Activated T-cell treated with anti-CD3 and anti-CD28 coated beads for 48 hours (primary cell): ENCODE results near the gene TRA2A.
A peak's percentile ranks its signal among the peaks of the same experiment; 100 is the strongest.

Experiments used
- DNase-seq: peaks from one replicate; pipeline ENCODE4 v3.0.0-alpha.2; 2020; ENCODE audit warnings: low read depth

TRA2A gene

GRCh38 chr7:23470330-23471105 is 61.3 kb downstream of the TRA2A start, which contains the start of gene IGF2BP3:
IGF2BP3 (minus strand) TSS chr7:23470491; CDS start chr7:23470110, 381 bp downstream.
- DNase-seq: peak; percentile 29

DNA sequence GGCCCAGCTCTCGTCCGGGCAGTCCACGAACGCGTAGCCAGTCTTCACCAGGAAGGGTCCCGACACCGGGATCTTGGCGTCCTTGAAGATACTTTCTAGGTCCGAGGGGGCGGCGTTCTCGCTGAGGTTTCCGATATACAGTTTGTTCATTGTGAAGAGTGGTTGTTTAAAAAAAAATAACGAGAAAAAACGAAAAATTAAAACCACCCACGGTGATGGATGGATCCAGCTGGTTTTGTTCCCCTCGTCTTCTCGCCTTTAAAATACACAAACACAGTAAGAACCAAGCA is 61.9 kb downstream of the TRA2A start:
- no peak for DNase-seq

GRCh38 chr7:23469150-23469960 is 62.4 kb downstream of the TRA2A start:
- peak; percentile 25 for DNase-seq

GRCh38 chr7:23468526-23469149 is 63.1 kb downstream of the TRA2A start:
- no peak for DNase-seq

GRCh38 chr7:23467806-23468525 is 63.8 kb downstream of the TRA2A start:
- DNase-seq: no peak

GRCh38 chr7:23467291-23467805 is 64.4 kb downstream of the TRA2A start:
- DNase-seq: no peak

- no peak for DNase-seq
These were observed 68.9 kb downstream of the TRA2A start for GRCh38 chr7:23462846-23463245.

- DNase-seq: no peak
These were observed 73.7 kb downstream of the TRA2A start for GRCh38 chr7:23458044-23458443.

- no peak for DNase-seq
These were observed 75.7 kb downstream of the TRA2A start for GRCh38 chr7:23456093-23456492.

DNA sequence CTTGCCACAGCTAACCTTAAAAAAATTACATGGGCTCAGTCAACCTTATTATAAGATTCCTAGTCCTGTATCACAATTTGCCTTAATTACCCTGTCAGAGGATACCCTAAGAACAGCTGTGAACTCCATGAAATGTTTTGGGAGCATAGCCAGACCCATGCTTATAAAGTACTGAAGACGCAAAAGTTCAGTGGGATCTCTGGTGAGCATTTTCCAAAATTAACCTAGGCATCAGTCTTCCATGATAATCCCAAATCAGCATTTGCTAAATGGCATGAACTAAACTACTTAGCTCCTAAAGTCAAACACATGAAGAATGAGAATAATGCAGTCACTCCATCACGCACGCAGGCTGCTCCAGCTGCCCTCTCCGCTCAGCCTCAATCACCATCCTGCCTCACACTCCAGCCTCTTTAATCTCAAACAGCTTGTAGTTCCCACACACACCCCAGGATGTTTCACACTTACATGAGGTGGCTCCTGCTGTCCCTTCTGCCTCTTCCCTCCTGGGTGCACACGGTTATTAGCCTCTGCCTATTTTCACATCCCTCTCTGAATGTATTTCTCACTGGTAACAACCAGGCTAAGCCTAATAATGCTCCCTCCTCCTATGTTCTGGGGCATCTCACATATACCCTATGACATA is 76.8 kb downstream of the TRA2A start:
- no peak for DNase-seq
